GM23338 (cell line): ENCODE data around the gene TSR3. TPM values are rescaled to one million over a fixed set of nuclear protein-coding genes. Genes with fewer than 3 reads are reported as not detected.

Source experiments
- ATAC-seq: fragments of 200-7000 bp; cut with Tn5 transposase; 3 replicates; pipeline ENCODE4 v1.9.1; 2020
- DNase-seq: peaks from one replicate; pipeline ENCODE4 v3.0.0-alpha.2; 2015; ENCODE audit warnings: low spot score
- H2AFZ ChIP-seq: fragments of 200-600 bp; sonication (generic); 2 replicates; pipeline ENCODE4 v1.8.0; 2016; ENCODE audit warnings: antibody characterized with exemption, mild to moderate bottlenecking, moderate library complexity
- H3F3A ChIP-seq: fragments of 200-600 bp; sonication (generic); replicated peaks from 2 replicates; pipeline ENCODE4 v1.8.0; 2017; ENCODE audit warnings: antibody characterized with exemption, mixed run types, low read depth
- H3K27ac ChIP-seq: fragments of 200-600 bp; sonication (generic); 2 replicates; pipeline ENCODE4 v1.6.1; 2016; ENCODE audit warnings: low read depth
- H3K27me3 ChIP-seq: fragments of 200-600 bp; sonication (generic); 2 replicates; pipeline ENCODE4 v1.8.0; 2016; ENCODE audit warnings: mild to moderate bottlenecking, mixed run types, moderate library complexity; ENCODE audit not compliant: insufficient read depth
- H3K36me3 ChIP-seq: fragments of 200-600 bp; sonication (generic); 2 replicates; pipeline ENCODE4 v1.8.0; 2016; ENCODE audit warnings: mild to moderate bottlenecking; ENCODE audit not compliant: insufficient read depth
- H3K4me1 ChIP-seq: fragments of 200-600 bp; sonication (generic); 2 replicates; pipeline ENCODE4 v1.8.0; 2016; ENCODE audit warnings: mild to moderate bottlenecking, moderate library complexity; ENCODE audit not compliant: insufficient read depth
- H3K4me2 ChIP-seq: fragments of 200-600 bp; sonication (generic); 2 replicates; pipeline ENCODE4 v1.7.1; 2017; ENCODE audit warnings: mixed run types
- H3K4me3 ChIP-seq: fragments of 200-600 bp; sonication (generic); 2 replicates; pipeline ENCODE4 v1.6.1; 2016; ENCODE audit warnings: mixed run types
- H3K79me2 ChIP-seq: fragments of 200-600 bp; sonication (generic); replicated peaks from 2 replicates; pipeline ENCODE4 v1.8.0; 2017; ENCODE audit warnings: mild to moderate bottlenecking; ENCODE audit not compliant: insufficient read depth
- H3K9me2 ChIP-seq: fragments of 200-600 bp; sonication (generic); 2 replicates; pipeline ENCODE4 v1.8.0; 2017; ENCODE audit not compliant: insufficient read depth
- H4K20me1 ChIP-seq: fragments of 200-600 bp; sonication (generic); replicated peaks from 2 replicates; pipeline ENCODE4 v1.8.0; 2017; ENCODE audit warnings: mild to moderate bottlenecking; ENCODE audit not compliant: insufficient read depth
- H3K27ac Mint-ChIP-seq: 2 replicates; pipeline ENCODE4 v1.8.0; 2020; ENCODE audit warnings: inconsistent platforms, mild to moderate bottlenecking, moderate library complexity, mixed read lengths
- H3K27me3 Mint-ChIP-seq: 3 replicates; pipeline ENCODE4 v1.8.0; 2022; ENCODE audit warnings: low read depth, mild to moderate bottlenecking, moderate library complexity, mixed read lengths, inconsistent platforms; ENCODE audit not compliant: insufficient read depth, poor library complexity
- H3K36me3 Mint-ChIP-seq: 3 replicates; pipeline ENCODE4 v1.8.0; 2021; ENCODE audit warnings: low read depth, mild to moderate bottlenecking, inconsistent platforms, moderate library complexity, mixed read lengths
- H3K4me1 Mint-ChIP-seq: 3 replicates; pipeline ENCODE4 v1.8.0; 2020; ENCODE audit warnings: mild to moderate bottlenecking, inconsistent platforms, mixed read lengths
- H3K4me3 Mint-ChIP-seq: 3 replicates; pipeline ENCODE4 v1.8.0; 2021; ENCODE audit warnings: moderate library complexity, mild to moderate bottlenecking, inconsistent platforms, mixed read lengths
- H3K9me3 Mint-ChIP-seq: 3 replicates; pipeline ENCODE4 v1.8.0; 2020; ENCODE audit warnings: moderate library complexity, mild to moderate bottlenecking, inconsistent platforms, mixed read lengths
- CREB1 ChIP-seq: fragments of 250-450 bp; sonication (Bioruptor Pico); IDR thresholded peaks from 2 replicates; pipeline ENCODE4 v1.5.0; 2020; ENCODE audit warnings: low read depth, mild to moderate bottlenecking, moderate library complexity
- EZH2 ChIP-seq: fragments of 200-600 bp; sonication (generic); IDR thresholded peaks from one replicate; pipeline ENCODE4 v1.8.0; 2017; ENCODE audit warnings: antibody characterized with exemption, mild to moderate bottlenecking, low read depth; ENCODE audit not compliant: unreplicated experiment
- NANOG ChIP-seq: IDR thresholded peaks from 2 replicates; pipeline ENCODE4 v1.6.1; 2016; ENCODE audit warnings: antibody characterized with exemption, borderline replicate concordance
- POLR2AphosphoS5 ChIP-seq: IDR thresholded peaks from 2 replicates; pipeline ENCODE4 v1.6.1; 2016; ENCODE audit warnings: antibody characterized with exemption, low read depth
- STAT1 ChIP-seq: IDR thresholded peaks from one replicate; pipeline ENCODE4 v1.6.1; 2016; ENCODE audit warnings: antibody characterized with exemption; ENCODE audit not compliant: unreplicated experiment
- ZNF114 ChIP-seq: fragments of 250-450 bp; sonication (Bioruptor Pico); IDR thresholded peaks from 2 replicates; pipeline ENCODE4 v1.5.0; 2020; ENCODE audit warnings: mild to moderate bottlenecking, moderate library complexity
- ZNF331 ChIP-seq: fragments of 250-450 bp; sonication (Bioruptor Pico); IDR thresholded peaks from 2 replicates; pipeline ENCODE4 v1.5.0; 2020; ENCODE audit warnings: low read depth, mild to moderate bottlenecking, moderate library complexity
- polyA plus RNA-seq: library from polyadenylated mRNA; unstranded; fragments of >200 nt; fragmentation: Nextera tagmentation; extraction: Ambion mirVana; gene quantifications from 2 replicates; pipeline ENCODE4 v1.2.1, GENCODE V29; 2016
- total RNA-seq: library from RNA; depleted of rRNA; stranded (reverse); fragments of >200 nt; shearing (Covaris generic); gene quantifications from 2 replicates; pipeline ENCODE4 v1.2.3, GENCODE V29; 2014
- TF ChIP-seq, protein P1 (sequence below): IDR thresholded peaks from 2 replicates; pipeline ENCODE4 v1.6.1; 2016; ENCODE audit warnings: antibody characterized with exemption
- TF ChIP-seq, protein P2 (sequence below): IDR thresholded peaks from one replicate; pipeline ENCODE4 v1.6.1; 2018; ENCODE audit warnings: antibody characterized with exemption; ENCODE audit not compliant: unreplicated experiment

TSR3 gene
- total and polyA plus RNA-seq, 2 experiments from 2014 or later, result 58.5 to 97.3 TPM

DNA sequence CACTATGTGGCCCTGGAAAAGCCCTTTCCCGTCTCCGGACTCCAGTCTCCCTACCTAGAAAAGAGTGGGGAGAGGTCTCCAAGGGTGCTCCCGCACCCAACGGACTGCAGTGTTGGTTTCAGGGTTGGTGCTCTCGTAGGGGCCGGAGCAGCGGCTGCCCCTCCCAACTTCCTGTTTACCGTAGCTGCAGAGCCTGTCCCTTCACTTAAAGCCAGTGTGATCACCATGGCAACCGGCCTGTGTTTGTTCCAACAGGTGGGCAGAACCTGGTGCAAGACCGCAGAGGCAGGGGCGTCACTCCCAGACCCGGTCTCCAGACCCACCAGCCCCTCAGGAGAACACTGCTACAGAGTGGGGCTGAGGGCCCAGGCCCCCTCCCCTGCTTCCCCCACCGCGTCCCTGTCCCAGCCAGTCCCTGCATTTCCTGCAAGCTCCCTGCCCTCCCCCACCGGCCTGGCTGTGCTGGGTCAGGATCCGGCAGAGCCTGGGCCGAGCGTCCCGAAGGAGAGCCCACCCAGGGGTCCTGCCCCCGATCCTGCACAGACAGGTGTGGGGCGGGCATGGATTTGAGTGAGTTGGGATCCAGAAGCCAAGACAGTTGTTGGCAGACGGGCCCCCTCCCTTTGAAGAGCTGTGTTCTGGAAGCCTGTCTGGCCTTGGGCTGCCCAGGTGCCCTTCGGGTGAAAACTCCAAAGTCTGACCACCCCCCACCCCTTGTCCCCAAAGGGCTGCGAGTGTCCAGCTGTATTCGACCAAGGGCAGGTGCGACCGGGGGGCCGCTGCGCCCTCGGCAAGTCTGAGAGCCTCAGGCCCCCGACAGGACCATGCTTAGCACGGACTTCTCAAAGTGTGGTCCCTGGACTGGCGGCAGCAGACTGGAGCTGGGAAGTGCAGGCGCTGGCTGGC lies 19.7 kb downstream of the TSR3 start:
- Mint-ChIP-seq H3K27ac (peak overlapping the region; percentile 90), H3K36me3 (no peaks in the 10 kb centered on the region), H3K9me3 (no peaks in the 10 kb centered on the region), H3K4me3 (peak overlapping the region; percentile 76), H3K27me3 (peaks cover 33% of the 10 kb centered on the region), H3K4me1 (peaks cover 12% of the 10 kb centered on the region)
- Histone ChIP-seq H3K4me1 (peaks cover 10% of the 10 kb centered on the region), H3F3A (0 out of 2 replicates have a peak, but pooled peaks cover 5% of the 10 kb centered on the region), H3K9me2 (no peaks in the 10 kb centered on the region), H3K4me2 (peak overlapping the region; percentile 95), H2AFZ (peak overlapping the region; percentile 78), H3K27ac (peak overlapping the region; percentile 75; the same call in 1 of the 2 replicates), H3K4me3 (peak overlapping the region; percentile 72), H4K20me1 (no peaks in the 10 kb centered on the region; the same call in 1 of the 2 replicates), H3K79me2 (no peaks in the 10 kb centered on the region), H3K36me3 (no peaks in the 10 kb centered on the region), H3K27me3 (peaks cover 36% of the 10 kb centered on the region)
- TF ChIP-seq, protein P1, sequence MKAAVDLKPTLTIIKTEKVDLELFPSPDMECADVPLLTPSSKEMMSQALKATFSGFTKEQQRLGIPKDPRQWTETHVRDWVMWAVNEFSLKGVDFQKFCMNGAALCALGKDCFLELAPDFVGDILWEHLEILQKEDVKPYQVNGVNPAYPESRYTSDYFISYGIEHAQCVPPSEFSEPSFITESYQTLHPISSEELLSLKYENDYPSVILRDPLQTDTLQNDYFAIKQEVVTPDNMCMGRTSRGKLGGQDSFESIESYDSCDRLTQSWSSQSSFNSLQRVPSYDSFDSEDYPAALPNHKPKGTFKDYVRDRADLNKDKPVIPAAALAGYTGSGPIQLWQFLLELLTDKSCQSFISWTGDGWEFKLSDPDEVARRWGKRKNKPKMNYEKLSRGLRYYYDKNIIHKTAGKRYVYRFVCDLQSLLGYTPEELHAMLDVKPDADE, result peak; percentile 86
- no peak for TF ChIP-seq ZNF331 (CRISPR knock-in tag)
- ATAC-seq (peak; percentile 52), DNase-seq (peak; percentile 99)

- H3F3A ChIP-seq, result 0 out of 2 replicates have a peak, but pooled peaks cover 5% of the 10 kb centered on the region
- no peaks in the 10 kb centered on the region for H3K79me2 ChIP-seq
- H3K27ac ChIP-seq, result peak overlapping the region; percentile 75; the same call in 1 of the 2 replicates
- H3K4me2 ChIP-seq, result peak overlapping the region; percentile 95
- no peak for DNase-seq
- peaks cover 10% of the 10 kb centered on the region for H3K4me1 ChIP-seq
- Mint-ChIP-seq H3K36me3 (no peaks in the 10 kb centered on the region; the same call in 2 of the 3 replicates), H3K9me3 (no peaks in the 10 kb centered on the region), H3K4me1 (peaks cover 17% of the 10 kb centered on the region), H3K4me3 (peak overlapping the region; percentile 76), H3K27ac (peak overlapping the region; percentile 90), H3K27me3 (peaks cover 34% of the 10 kb centered on the region)
- H3K36me3 ChIP-seq, result no peaks in the 10 kb centered on the region
- no peak for ATAC-seq
- no peaks in the 10 kb centered on the region; the same call in 1 of the 2 replicates for H4K20me1 ChIP-seq
- no peak overlapping the region for H2AFZ ChIP-seq
- peaks cover 36% of the 10 kb centered on the region for H3K27me3 ChIP-seq
- peak overlapping the region; percentile 72 for H3K4me3 ChIP-seq
- H3K9me2 ChIP-seq, result no peaks in the 10 kb centered on the region
- TF ChIP-seq ZNF114 (CRISPR knock-in tag), result no peak
- TF ChIP-seq CREB1 (CRISPR knock-in tag), result no peak
- TF ChIP-seq EZH2, result no peak
- TF ChIP-seq, protein P2, sequence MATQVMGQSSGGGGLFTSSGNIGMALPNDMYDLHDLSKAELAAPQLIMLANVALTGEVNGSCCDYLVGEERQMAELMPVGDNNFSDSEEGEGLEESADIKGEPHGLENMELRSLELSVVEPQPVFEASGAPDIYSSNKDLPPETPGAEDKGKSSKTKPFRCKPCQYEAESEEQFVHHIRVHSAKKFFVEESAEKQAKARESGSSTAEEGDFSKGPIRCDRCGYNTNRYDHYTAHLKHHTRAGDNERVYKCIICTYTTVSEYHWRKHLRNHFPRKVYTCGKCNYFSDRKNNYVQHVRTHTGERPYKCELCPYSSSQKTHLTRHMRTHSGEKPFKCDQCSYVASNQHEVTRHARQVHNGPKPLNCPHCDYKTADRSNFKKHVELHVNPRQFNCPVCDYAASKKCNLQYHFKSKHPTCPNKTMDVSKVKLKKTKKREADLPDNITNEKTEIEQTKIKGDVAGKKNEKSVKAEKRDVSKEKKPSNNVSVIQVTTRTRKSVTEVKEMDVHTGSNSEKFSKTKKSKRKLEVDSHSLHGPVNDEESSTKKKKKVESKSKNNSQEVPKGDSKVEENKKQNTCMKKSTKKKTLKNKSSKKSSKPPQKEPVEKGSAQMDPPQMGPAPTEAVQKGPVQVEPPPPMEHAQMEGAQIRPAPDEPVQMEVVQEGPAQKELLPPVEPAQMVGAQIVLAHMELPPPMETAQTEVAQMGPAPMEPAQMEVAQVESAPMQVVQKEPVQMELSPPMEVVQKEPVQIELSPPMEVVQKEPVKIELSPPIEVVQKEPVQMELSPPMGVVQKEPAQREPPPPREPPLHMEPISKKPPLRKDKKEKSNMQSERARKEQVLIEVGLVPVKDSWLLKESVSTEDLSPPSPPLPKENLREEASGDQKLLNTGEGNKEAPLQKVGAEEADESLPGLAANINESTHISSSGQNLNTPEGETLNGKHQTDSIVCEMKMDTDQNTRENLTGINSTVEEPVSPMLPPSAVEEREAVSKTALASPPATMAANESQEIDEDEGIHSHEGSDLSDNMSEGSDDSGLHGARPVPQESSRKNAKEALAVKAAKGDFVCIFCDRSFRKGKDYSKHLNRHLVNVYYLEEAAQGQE, result no peak
- TF ChIP-seq NANOG, result no peak
- no peak for TF ChIP-seq STAT1
- TF ChIP-seq POLR2AphosphoS5, result no peak
- TF ChIP-seq ZNF331 (CRISPR knock-in tag), result no peak
These were observed 20.6 kb downstream of the TSR3 start for GRCh38 chr16:1330931-1331711.
